Transverse colon (tissue), 4 donors: ENCODE results near the gene RFXANK. TPM values are rescaled to one million over a fixed set of nuclear protein-coding genes. Genes with fewer than 3 reads are reported as not detected.

Source experiments
- DNase-seq: peaks from one replicate; pipeline ENCODE4 v3.0.0-alpha.2; 2019
- H3K27ac ChIP-seq, 4 donors: fragments of 200-600 bp; sonication (generic); 2 replicates each; pipeline ENCODE4 v1.5.1; 2016 to 2018; ENCODE audit warnings: inconsistent platforms in 4 of 4
- H3K27me3 ChIP-seq: fragments of 200-600 bp; sonication (generic); 2 replicates; pipeline ENCODE4 v1.5.1; 2017; ENCODE audit warnings: inconsistent platforms
- H3K36me3 ChIP-seq, 4 donors: fragments of 200-600 bp; sonication (generic); 2 replicates each; pipeline ENCODE4 v1.5.1; 2017 to 2019; ENCODE audit warnings: inconsistent platforms in 4 of 4
- H3K4me1 ChIP-seq, 4 donors: fragments of 200-600 bp; sonication (generic); 2 replicates each; pipeline ENCODE4 v1.5.1; 2017 to 2020; ENCODE audit warnings: inconsistent platforms in 4 of 4
- H3K4me3 ChIP-seq, 4 donors: fragments of 200-600 bp; sonication (generic); 1 replicate in 1 of 4; 2 replicates in 3 of 4; pipeline versions ENCODE4 v1.5.1 to v1.6.1; 2017 to 2019; ENCODE audit warnings: inconsistent platforms in 4 of 4
- H3K9me3 ChIP-seq, 2 donors: fragments of 200-600 bp; sonication (generic); 2 replicates each; pipeline ENCODE4 v1.5.1; 2017 to 2019; ENCODE audit warnings: inconsistent platforms in 2 of 2
- CTCF ChIP-seq, 5 experiments: fragments of 200-600 bp in 3 of 5; fragments of 450-650 bp in 2 of 5; sonication (generic) in 3 of 5; IDR thresholded peaks; 1 replicate in 2 of 5; 2 replicates in 3 of 5; pipeline ENCODE4 v1.5.1; 2016 to 2017; ENCODE audit warnings: antibody characterized with exemption in 5 of 5, inconsistent platforms in 3 of 5, mild to moderate bottlenecking in 2 of 5, moderate library complexity in 1 of 5
- EP300 ChIP-seq: sonication (generic); formaldehyde crosslinking; IDR thresholded peaks from one replicate; pipeline ENCODE4 v1.6.1; 2017; ENCODE audit warnings: antibody characterized with exemption, low read depth
- POLR2A ChIP-seq: fragments of 450-650 bp; IDR thresholded peaks from one replicate; pipeline ENCODE4 v1.6.1; 2016; ENCODE audit warnings: antibody characterized with exemption, mild to moderate bottlenecking, moderate library complexity
- POLR2AphosphoS5 ChIP-seq, 3 donors: sonication (generic); formaldehyde crosslinking; IDR thresholded peaks; one replicate each; pipeline ENCODE4 v1.6.1; 2016; ENCODE audit warnings: antibody characterized with exemption in 3 of 3
- WGBS, 2 donors: methylation state at CpG; one replicate each; pipeline ENCODE4 v1.1.5; 2018; ENCODE audit warnings: low coverage in 1 of 2; 5-methylcytosine and 5-hydroxymethylcytosine counted together
- in situ Hi-C, 4 donors: fragments of 200-750 bp; cut with MboI; loops; one replicate each; pipeline versions ENCODE4 v1.15.0 to v1.15.1; 2017; ENCODE audit warnings: low sequenced_read_pairs in 3 of 4, low pct_ligation_motif_present in 1 of 4, low pct_unique_long_range_greater_than_20kb in 1 of 4
- intact Hi-C: fragments of 100-400 bp; cut with DNase I; formaldehyde crosslinking; loops from one replicate; pipeline ENCODE4 v1.15.1; 2023; ENCODE audit warnings: low total_unique reads
- total RNA-seq, 4 donors: library from RNA; depleted of rRNA; stranded (reverse); fragments of >200 nt; gene quantifications; one replicate each; pipeline ENCODE4 v1.1.0, GENCODE V29; 2016

RFXANK gene
- total RNA-seq, 4 donors from 2014 or later, result 35.9 to 51.1 (median 48.6) TPM

GRCh38 chr19:19204181-19204580, 12.1 kb downstream of the RFXANK start:
- H3K27me3 ChIP-seq, result no peaks in the 10 kb centered on the region
- no peak overlapping the region for H3K4me3 ChIP-seq
- 40 to 79% methylated on average over 1 to 13 of the region's 13 CpGs for WGBS, 2 donors
- H3K9me3 ChIP-seq, result no peaks in the 10 kb centered on the region
- peaks cover 0 to 2% (median 0%) of the 10 kb centered on the region in 4 donors for H3K36me3 ChIP-seq
- peaks cover 5 to 9% (median 8%) of the 10 kb centered on the region in 4 donors for H3K4me1 ChIP-seq
- intact Hi-C loops, result no loop called here
- no peak for DNase-seq
- no peak overlapping the region for H3K27ac ChIP-seq
- TF ChIP-seq CTCF (IDR thresholded peaks at IDR 0.05) (no peak), POLR2A (no peak), POLR2AphosphoS5 (IDR thresholded peaks at IDR 0.05) (no peak), EP300 (no peak)
- in situ Hi-C loops, result no loop called here

- TF ChIP-seq CTCF (IDR thresholded peaks at IDR 0.05) (no peak), POLR2A (no peak), EP300 (no peak), POLR2AphosphoS5 (IDR thresholded peaks at IDR 0.05) (no peak)
Observed at GRCh38 chr19:19205416-19206410, 13.7 kb downstream of the RFXANK start.

GRCh38 chr19:19206938-19207337, 14.9 kb downstream of the RFXANK start:
- WGBS, 2 donors, result 57 to 90% methylated on average over 2 to 5 of the region's 5 CpGs
- H3K27me3 ChIP-seq, result peaks cover 20% of the 10 kb centered on the region
- intact Hi-C loops, result no loop called here

More at GRCh38 chr19:19205416-19206410, 13.7 kb downstream of the RFXANK start:
- Histone ChIP-seq H3K27ac (no peak overlapping the region), H3K36me3 (no peaks in the 10 kb centered on the region), H3K4me1 (peaks cover 5 to 9% (median 8%) of the 10 kb centered on the region in 4 donors), H3K9me3 (no peaks in the 10 kb centered on the region), H3K27me3 (peaks cover 8% of the 10 kb centered on the region), H3K4me3 (no peak overlapping the region)
- DNase-seq, result no peak
- WGBS, 2 donors, result 17 to 50% methylated on average over 3 to 13 of the region's 14 CpGs
- in situ Hi-C loops (no loop called here), intact Hi-C loops (no loop called here)

More at GRCh38 chr19:19206938-19207337, 14.9 kb downstream of the RFXANK start:
- TF ChIP-seq POLR2AphosphoS5 (IDR thresholded peaks at IDR 0.05) (no peak), EP300 (no peak), CTCF (IDR thresholded peaks at IDR 0.05) (no peak), POLR2A (no peak)
- Histone ChIP-seq H3K27ac (peak overlapping the region in 1 of 4 donors; percentile 30), H3K4me3 (no peak overlapping the region), H3K4me1 (peaks cover 5 to 9% (median 8%) of the 10 kb centered on the region in 4 donors), H3K36me3 (no peaks in the 10 kb centered on the region), H3K9me3 (no peaks in the 10 kb centered on the region)
- no peak for DNase-seq
- in situ Hi-C loops, result no loop called here
